GM12878 (cell line): ENCODE results near the gene HTR3C. TPM values are rescaled to one million over a fixed set of nuclear protein-coding genes. Genes with fewer than 3 reads are reported as not detected.

Experiments used
- ATAC-seq: fragments of 200-7000 bp; cut with Tn5 transposase; 3 replicates; pipeline ENCODE4 v1.9.1; 2020; ENCODE audit warnings: mild to moderate bottlenecking, moderate library complexity
- BruUV-seq: library from RNA; stranded (reverse); fragments of 400-500 nt; replicated peaks from 2 replicates; lab custom pipeline; 2021; lab: Mats Ljungman, UMichigan
- CTCF ChIA-PET: fragments of 300-600 bp; sonication (Branson Sonifier 250); formaldehyde crosslinking; extraction: SDS; loops from one replicate; lab custom pipeline; 2021; ENCODE audit warnings: inconsistent platforms; lab: Yijun Ruan, JAX
- POLR2A ChIA-PET: fragments of 350-600 bp; formaldehyde crosslinking; extraction: SDS; loops from one replicate; lab custom pipeline; 2021; ENCODE audit warnings: inconsistent platforms; lab: Charles Lee
- RAD21 ChIA-PET: fragments of 300-600 bp; sonication (Branson Sonifier 250); formaldehyde crosslinking; loops from one replicate; lab custom pipeline; 2023; ENCODE audit warnings: antibody characterized with exemption; ENCODE audit not compliant: unreplicated experiment; lab: Charles Lee
- SMC1A ChIA-PET: fragments of 300-600 bp; sonication (Branson Sonifier 250); formaldehyde crosslinking; loops from one replicate; lab custom pipeline; 2023; ENCODE audit not compliant: unreplicated experiment, uncharacterized antibody; lab: Charles Lee
- DNase-seq: peaks from one replicate; pipeline ENCODE4 v3.0.0-alpha.2; 2011; ENCODE audit warnings: low read depth, low spot score
- FAIRE-seq: peaks from 3 replicates; lab custom pipeline; 2011; peaks lifted over from hg19 to GRCh38; lab: Jason Lieb, UNC
- H2AFZ ChIP-seq: 2 replicates; pipeline ENCODE4 v1.6.0; 2011; ENCODE audit warnings: low read depth, low read length, control low read depth; ENCODE audit not compliant: control insufficient read depth
- H3K27ac ChIP-seq: 2 replicates; pipeline ENCODE4 v1.5.1; 2011; ENCODE audit warnings: control low read depth; ENCODE audit not compliant: control insufficient read depth, insufficient read depth
- H3K27me3 ChIP-seq, 2 experiments: replicated peaks in 1 of 2; 2 replicates each; pipeline versions ENCODE4 v1.6.0 to v1.6.1; 2011; ENCODE audit warnings: low read length in 1 of 2; ENCODE audit not compliant: control insufficient read depth in 2 of 2, insufficient read depth in 2 of 2
- H3K36me3 ChIP-seq, 2 experiments: 2 replicates each; pipeline ENCODE4 v1.5.1; 2011; ENCODE audit warnings: low read length in 1 of 2; ENCODE audit not compliant: control insufficient read depth in 2 of 2, insufficient read depth in 2 of 2
- H3K4me1 ChIP-seq: 2 replicates; pipeline ENCODE4 v1.6.1; 2011; ENCODE audit warnings: mild to moderate bottlenecking, low read length, moderate library complexity, mixed read lengths; ENCODE audit not compliant: control insufficient read depth, insufficient read depth
- H3K4me2 ChIP-seq: 2 replicates; pipeline ENCODE4 v1.6.0; 2011; ENCODE audit warnings: control low read depth; ENCODE audit not compliant: control insufficient read depth, insufficient read depth
- H3K4me3 ChIP-seq: fragments of 200-600 bp; sonication (generic); 2 replicates; pipeline ENCODE4 v1.5.1; 2016
- H3K79me2 ChIP-seq: 2 replicates; pipeline ENCODE4 v1.6.0; 2011; ENCODE audit warnings: low read length; ENCODE audit not compliant: control insufficient read depth, insufficient read depth
- H3K9ac ChIP-seq: 2 replicates; pipeline ENCODE4 v1.8.0; 2011; ENCODE audit warnings: low read length, control low read depth, mixed read lengths; ENCODE audit not compliant: control insufficient read depth, insufficient read depth
- H3K9me3 ChIP-seq: replicated peaks from 3 replicates; pipeline ENCODE4 v1.5.1; 2011; ENCODE audit warnings: mild to moderate bottlenecking, low read length; ENCODE audit not compliant: control insufficient read depth, insufficient read depth
- H4K20me1 ChIP-seq: 2 replicates; pipeline ENCODE4 v1.6.0; 2011; ENCODE audit not compliant: control insufficient read depth, insufficient read depth
- CHD2 ChIP-seq: IDR thresholded peaks from 2 replicates; pipeline ENCODE4 v1.6.1; 2011; ENCODE audit warnings: low read depth, low read length, improper control_type of control experiment, borderline replicate concordance
- CREM ChIP-seq: IDR thresholded peaks from 2 replicates; pipeline ENCODE4 v1.6.1; 2014; ENCODE audit warnings: antibody characterized with exemption, low read depth
- GABPA ChIP-seq: IDR thresholded peaks from 2 replicates; pipeline ENCODE4 v1.6.1; 2014; ENCODE audit warnings: antibody characterized with exemption, low read depth, mild to moderate bottlenecking, inconsistent platforms
- IKZF1 ChIP-seq: fragments of 450-650 bp; conservative IDR thresholded peaks from 2 replicates; pipeline ENCODE4 v1.6.1; 2017; ENCODE audit warnings: antibody characterized with exemption, mild to moderate bottlenecking
- JUND ChIP-seq: IDR thresholded peaks from 2 replicates; pipeline ENCODE4 v1.6.1; 2012; ENCODE audit warnings: low read depth, mild to moderate bottlenecking, low read length, improper control_type of control experiment, moderate library complexity
- KLF5 ChIP-seq: fragments of 450-650 bp; IDR thresholded peaks from 2 replicates; pipeline ENCODE4 v1.6.1; 2014; ENCODE audit warnings: mild to moderate bottlenecking; ENCODE audit not compliant: partially characterized antibody
- PAX5 ChIP-seq: IDR thresholded peaks from 2 replicates; pipeline ENCODE4 v1.6.1; 2011; ENCODE audit warnings: low read depth, low read length, borderline replicate concordance
- POU2F2 ChIP-seq: IDR thresholded peaks from 3 replicates; pipeline ENCODE4 v1.6.1; 2011; ENCODE audit warnings: low read depth, mild to moderate bottlenecking, low read length, borderline replicate concordance
- RAD51 ChIP-seq: fragments of 450-650 bp; IDR thresholded peaks from 2 replicates; pipeline ENCODE4 v1.6.1; 2016; ENCODE audit warnings: moderate library complexity, mild to moderate bottlenecking, inconsistent platforms
- SIN3A ChIP-seq: IDR thresholded peaks from 2 replicates; pipeline ENCODE4 v1.6.1; 2012; ENCODE audit warnings: low read depth, low read length, improper control_type of control experiment
- SREBF1 ChIP-seq: IDR thresholded peaks from 2 replicates; pipeline ENCODE4 v1.6.1; 2012; ENCODE audit warnings: mild to moderate bottlenecking, low read length
- WGBS: methylation state at CpG from one replicate; pipeline ENCODE4 v1.1.6; 2016; ENCODE audit warnings: low lambda C conversion rate; ENCODE audit not compliant: insufficient replicate concordance, insufficient coverage; ENCODE audit errors: missing lambda C conversion rate; 5-methylcytosine and 5-hydroxymethylcytosine counted together
- in situ Hi-C: fragments of 300-500 bp; cut with MboI; formaldehyde crosslinking; loops from 9 replicates; pipeline ENCODE4 v1.14.3; 2018; ENCODE audit warnings: mixed read lengths
- intact Hi-C: fragments of 100-400 bp; cut with micrococcal nuclease; formaldehyde crosslinking; loops from one replicate; pipeline ENCODE4 v1.14.2; 2022; ENCODE audit not compliant: unreplicated experiment
- polyA plus RNA-seq, 11 experiments: library from polyadenylated mRNA; depleted of rRNA in 4 of 11; unstranded in 6 of 11; stranded (reverse) in 5 of 11; fragments of >200 nt; fragmentation: Nextera tagmentation in 4 of 11; fragmentation: Illumina TruSeq in 1 of 11; extraction: Ambion mirVana in 4 of 11; extraction: Trizol in 1 of 11; gene quantifications; 1 replicate in 1 of 11; 2 replicates in 10 of 11; pipeline versions ENCODE4 v1.2.1 to v1.2.3, GENCODE V29; 2011 to 2016; ENCODE audit warnings: inconsistent platforms in 2 of 11, missing spikeins in 2 of 11, low read depth in 1 of 11
- total RNA-seq, 4 experiments: library from RNA; depleted of rRNA in 3 of 4; stranded (reverse); fragments of >200 nt in 3 of 4; fragmentation: Illumina TruSeq in 1 of 4; extraction: Trizol in 1 of 4; gene quantifications; 2 replicates each; pipeline versions ENCODE4 v1.2.1 to v1.2.3, GENCODE V29; 2013 to 2021
- TF ChIP-seq, protein P1 (sequence below): fragments of 450-650 bp; conservative IDR thresholded peaks from 2 replicates; pipeline ENCODE4 v1.6.1; 2017; ENCODE audit warnings: mild to moderate bottlenecking, moderate library complexity
- TF ChIP-seq, protein P2 (sequence below): fragments of 450-650 bp; IDR thresholded peaks from 2 replicates; pipeline ENCODE4 v1.6.1; 2018; ENCODE audit warnings: mild to moderate bottlenecking, low read depth, moderate library complexity; ENCODE audit not compliant: partially characterized antibody
- TF ChIP-seq, protein P3 (sequence below): fragments of 450-650 bp; IDR thresholded peaks from 2 replicates; pipeline ENCODE4 v1.6.1; 2017; ENCODE audit warnings: mild to moderate bottlenecking, low read depth, inconsistent platforms; ENCODE audit not compliant: poor library complexity, severe bottlenecking

Gene HTR3C
- total and polyA plus RNA-seq, 10 of the 15 experiments (the other 5 are each of a cell fraction or from before 2014, with no cell fraction given) = not detected

DNA sequence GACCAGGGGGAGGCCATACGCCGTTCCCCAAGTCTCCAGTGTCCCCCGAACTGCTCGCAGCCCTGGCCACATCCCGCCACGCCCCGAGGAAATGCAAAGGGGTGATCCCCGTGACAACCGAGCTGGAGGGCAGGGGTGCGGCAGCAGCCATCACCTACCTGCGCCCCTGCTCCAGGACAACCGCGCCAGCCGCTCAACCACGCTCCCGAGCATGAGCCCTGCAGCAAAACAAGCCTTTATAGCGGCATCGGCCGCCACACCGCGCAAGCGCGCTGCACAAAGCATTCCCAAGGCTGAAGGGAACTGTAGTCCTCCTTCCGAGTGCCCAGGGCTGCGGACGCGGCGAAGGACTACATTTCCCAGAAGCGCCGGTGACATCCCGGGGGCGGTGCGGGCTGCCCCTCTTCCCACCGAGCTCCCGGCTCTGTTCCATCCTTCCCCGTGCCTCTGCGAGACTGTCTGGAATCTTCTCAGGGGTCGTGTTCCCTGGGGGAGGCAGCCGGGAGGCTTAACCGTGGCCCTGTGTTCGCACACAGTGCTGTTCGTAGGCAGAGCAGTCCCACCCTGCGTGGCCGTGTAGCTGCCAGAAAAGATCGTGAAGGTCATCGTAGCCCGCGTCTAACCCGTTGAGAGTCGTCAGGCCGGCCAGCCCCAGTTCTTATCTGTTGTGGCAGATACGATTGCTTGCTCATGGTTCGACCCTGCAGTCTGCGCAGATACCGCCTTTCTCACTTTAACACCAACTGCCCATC is 35.0 kb upstream of the HTR3C start, which contains the start of gene ABCC5 (continued):
- TF ChIP-seq, protein P1, sequence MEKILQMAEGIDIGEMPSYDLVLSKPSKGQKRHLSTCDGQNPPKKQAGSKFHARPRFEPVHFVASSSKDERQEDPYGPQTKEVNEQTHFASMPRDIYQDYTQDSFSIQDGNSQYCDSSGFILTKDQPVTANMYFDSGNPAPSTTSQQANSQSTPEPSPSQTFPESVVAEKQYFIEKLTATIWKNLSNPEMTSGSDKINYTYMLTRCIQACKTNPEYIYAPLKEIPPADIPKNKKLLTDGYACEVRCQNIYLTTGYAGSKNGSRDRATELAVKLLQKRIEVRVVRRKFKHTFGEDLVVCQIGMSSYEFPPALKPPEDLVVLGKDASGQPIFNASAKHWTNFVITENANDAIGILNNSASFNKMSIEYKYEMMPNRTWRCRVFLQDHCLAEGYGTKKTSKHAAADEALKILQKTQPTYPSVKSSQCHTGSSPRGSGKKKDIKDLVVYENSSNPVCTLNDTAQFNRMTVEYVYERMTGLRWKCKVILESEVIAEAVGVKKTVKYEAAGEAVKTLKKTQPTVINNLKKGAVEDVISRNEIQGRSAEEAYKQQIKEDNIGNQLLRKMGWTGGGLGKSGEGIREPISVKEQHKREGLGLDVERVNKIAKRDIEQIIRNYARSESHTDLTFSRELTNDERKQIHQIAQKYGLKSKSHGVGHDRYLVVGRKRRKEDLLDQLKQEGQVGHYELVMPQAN = no peak; the same call in 1 of the 2 replicates
- 0 out of 2 replicates have a peak, but pooled peaks have one; percentile 1 for TF ChIP-seq PAX5

DNA sequence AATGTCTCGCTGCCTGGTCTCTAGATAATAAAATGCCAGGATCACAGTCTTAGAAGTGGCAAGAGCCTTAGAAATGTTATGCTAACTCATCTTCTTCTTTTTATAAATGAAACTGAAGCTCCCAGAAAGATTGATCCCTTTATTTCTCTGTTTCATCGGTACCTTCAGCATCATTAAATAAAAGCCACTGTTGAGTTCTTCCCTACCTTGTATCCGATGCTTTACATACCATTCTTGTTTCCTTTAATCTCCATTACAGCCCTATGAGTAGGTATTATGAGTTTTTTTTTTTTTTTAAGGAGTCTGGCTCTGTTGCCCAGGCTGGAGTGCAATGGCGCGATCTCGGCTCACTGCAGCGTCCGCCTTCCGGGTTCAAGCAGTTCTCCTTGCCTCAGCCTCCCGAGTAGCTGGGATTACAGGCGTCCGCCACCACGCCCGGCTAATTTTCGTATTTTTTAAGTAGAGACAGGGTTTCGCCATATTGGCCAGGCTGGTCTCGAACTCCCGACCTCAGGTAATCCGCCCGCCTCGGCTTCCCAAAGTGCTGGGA is 34.3 kb upstream of the HTR3C start:
- H4K20me1 ChIP-seq = no peaks in the 10 kb centered on the region
- RAD21 ChIA-PET = interaction anchor here (0.7 to 5.7 kb wide), 9 partner anchors 12 to 231 kb away, joined by 3 to 42 read pairs (median 6); partner anchors contain the start of genes EEF1AKMT4, EIF2B5 and PARL
- no TSS peak for BruUV-seq
- no peaks in the 10 kb centered on the region for H3K27me3 ChIP-seq
- in situ Hi-C loops = loop anchor here (5.0 kb wide), 1 partner anchor 126 kb away; no protein-coding TSS in a partner anchor
- H2AFZ ChIP-seq = peak overlapping the region; percentile 100
- 86% methylated on average over 21 of the region's 21 CpGs for WGBS
- ATAC-seq = no peak
- FAIRE-seq = no peak
- no peaks in the 10 kb centered on the region for H3K79me2 ChIP-seq
- H3K4me1 ChIP-seq = peaks cover 6% of the 10 kb centered on the region
- no peaks in the 10 kb centered on the region for H3K36me3 ChIP-seq
- H3K9ac ChIP-seq = no peak overlapping the region; the same call in 1 of the 2 replicates
- H3K4me2 ChIP-seq = peak overlapping the region; percentile 86
- POLR2A ChIA-PET = interaction anchor here (0.8 to 1.0 kb wide), 2 partner anchors 120 to 122 kb away, joined by 3 to 4 read pairs; no protein-coding TSS in a partner anchor
- SMC1A ChIA-PET = interaction anchor here (0.9 to 1.5 kb wide), 6 partner anchors 12 to 123 kb away, joined by 3 to 10 read pairs (median 5); no protein-coding TSS in a partner anchor
- CTCF ChIA-PET = interaction anchor here (0.6 to 5.0 kb wide), 19 partner anchors 11 to 473 kb away, joined by 3 to 84 read pairs (median 4); partner anchors contain the start of gene PARL
- intact Hi-C loops = loop anchor here (10.0 kb wide), 1 partner anchor 236 kb away; no protein-coding TSS in a partner anchor
- no peak for DNase-seq
- no peak overlapping the region for H3K27ac ChIP-seq
- H3K4me3 ChIP-seq = peak overlapping the region; percentile 97
- H3K9me3 ChIP-seq = no peaks in the 10 kb centered on the region
- no peak for TF ChIP-seq SIN3A
- TF ChIP-seq, protein P2, sequence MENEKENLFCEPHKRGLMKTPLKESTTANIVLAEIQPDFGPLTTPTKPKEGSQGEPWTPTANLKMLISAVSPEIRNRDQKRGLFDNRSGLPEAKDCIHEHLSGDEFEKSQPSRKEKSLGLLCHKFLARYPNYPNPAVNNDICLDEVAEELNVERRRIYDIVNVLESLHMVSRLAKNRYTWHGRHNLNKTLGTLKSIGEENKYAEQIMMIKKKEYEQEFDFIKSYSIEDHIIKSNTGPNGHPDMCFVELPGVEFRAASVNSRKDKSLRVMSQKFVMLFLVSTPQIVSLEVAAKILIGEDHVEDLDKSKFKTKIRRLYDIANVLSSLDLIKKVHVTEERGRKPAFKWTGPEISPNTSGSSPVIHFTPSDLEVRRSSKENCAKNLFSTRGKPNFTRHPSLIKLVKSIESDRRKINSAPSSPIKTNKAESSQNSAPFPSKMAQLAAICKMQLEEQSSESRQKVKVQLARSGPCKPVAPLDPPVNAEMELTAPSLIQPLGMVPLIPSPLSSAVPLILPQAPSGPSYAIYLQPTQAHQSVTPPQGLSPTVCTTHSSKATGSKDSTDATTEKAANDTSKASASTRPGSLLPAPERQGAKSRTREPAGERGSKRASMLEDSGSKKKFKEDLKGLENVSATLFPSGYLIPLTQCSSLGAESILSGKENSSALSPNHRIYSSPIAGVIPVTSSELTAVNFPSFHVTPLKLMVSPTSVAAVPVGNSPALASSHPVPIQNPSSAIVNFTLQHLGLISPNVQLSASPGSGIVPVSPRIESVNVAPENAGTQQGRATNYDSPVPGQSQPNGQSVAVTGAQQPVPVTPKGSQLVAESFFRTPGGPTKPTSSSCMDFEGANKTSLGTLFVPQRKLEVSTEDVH = no peak
- TF ChIP-seq, protein P3, sequence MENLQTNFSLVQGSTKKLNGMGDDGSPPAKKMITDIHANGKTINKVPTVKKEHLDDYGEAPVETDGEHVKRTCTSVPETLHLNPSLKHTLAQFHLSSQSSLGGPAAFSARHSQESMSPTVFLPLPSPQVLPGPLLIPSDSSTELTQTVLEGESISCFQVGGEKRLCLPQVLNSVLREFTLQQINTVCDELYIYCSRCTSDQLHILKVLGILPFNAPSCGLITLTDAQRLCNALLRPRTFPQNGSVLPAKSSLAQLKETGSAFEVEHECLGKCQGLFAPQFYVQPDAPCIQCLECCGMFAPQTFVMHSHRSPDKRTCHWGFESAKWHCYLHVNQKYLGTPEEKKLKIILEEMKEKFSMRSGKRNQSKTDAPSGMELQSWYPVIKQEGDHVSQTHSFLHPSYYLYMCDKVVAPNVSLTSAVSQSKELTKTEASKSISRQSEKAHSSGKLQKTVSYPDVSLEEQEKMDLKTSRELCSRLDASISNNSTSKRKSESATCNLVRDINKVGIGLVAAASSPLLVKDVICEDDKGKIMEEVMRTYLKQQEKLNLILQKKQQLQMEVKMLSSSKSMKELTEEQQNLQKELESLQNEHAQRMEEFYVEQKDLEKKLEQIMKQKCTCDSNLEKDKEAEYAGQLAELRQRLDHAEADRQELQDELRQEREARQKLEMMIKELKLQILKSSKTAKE = no peak
- TF ChIP-seq CHD2 = no peak
- no peak for TF ChIP-seq KLF5
- no peak for TF ChIP-seq GABPA
- no peak for TF ChIP-seq POU2F2
- TF ChIP-seq CREM = no peak
- no peak for TF ChIP-seq IKZF1
- no peak for TF ChIP-seq RAD51
- TF ChIP-seq SREBF1 = no peak
- TF ChIP-seq JUND = no peak
